ENCODE results near the gene CES4A.

GRCh38 chr16:66996324-66996982 lies 8.1 kb downstream of the CES4A start:
- TF ChIP-seq, protein P1, sequence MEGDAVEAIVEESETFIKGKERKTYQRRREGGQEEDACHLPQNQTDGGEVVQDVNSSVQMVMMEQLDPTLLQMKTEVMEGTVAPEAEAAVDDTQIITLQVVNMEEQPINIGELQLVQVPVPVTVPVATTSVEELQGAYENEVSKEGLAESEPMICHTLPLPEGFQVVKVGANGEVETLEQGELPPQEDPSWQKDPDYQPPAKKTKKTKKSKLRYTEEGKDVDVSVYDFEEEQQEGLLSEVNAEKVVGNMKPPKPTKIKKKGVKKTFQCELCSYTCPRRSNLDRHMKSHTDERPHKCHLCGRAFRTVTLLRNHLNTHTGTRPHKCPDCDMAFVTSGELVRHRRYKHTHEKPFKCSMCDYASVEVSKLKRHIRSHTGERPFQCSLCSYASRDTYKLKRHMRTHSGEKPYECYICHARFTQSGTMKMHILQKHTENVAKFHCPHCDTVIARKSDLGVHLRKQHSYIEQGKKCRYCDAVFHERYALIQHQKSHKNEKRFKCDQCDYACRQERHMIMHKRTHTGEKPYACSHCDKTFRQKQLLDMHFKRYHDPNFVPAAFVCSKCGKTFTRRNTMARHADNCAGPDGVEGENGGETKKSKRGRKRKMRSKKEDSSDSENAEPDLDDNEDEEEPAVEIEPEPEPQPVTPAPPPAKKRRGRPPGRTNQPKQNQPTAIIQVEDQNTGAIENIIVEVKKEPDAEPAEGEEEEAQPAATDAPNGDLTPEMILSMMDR (conservative IDR thresholded peaks at IDR 0.05; ENCODE audit: low read length), result no peak
- no peak for TF ChIP-seq EZH2phosphoT487 (IDR thresholded peaks at IDR 0.05; ENCODE audit: borderline replicate concordance)

Data from Loucy (cell line).